Measurements from ENCODE around the gene PRPF19.

DNA sequence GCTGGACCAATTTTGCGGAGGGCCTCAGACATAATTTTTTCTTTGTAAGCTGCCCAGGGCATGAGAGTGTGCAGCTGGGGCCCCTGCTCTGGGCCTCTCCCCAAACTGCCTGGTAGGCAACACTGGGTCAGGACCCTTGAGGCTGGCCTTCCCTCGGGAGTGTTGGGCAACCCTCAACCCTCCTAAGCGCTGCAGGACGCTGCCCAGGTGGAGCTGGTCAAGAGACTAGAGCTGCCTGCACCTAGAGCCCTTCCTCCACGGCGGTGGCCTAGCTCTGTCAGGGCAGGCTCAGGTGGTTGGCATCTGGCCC, 17.4 kb upstream of the PRPF19 start:
- TF ChIP-seq, protein P1, sequence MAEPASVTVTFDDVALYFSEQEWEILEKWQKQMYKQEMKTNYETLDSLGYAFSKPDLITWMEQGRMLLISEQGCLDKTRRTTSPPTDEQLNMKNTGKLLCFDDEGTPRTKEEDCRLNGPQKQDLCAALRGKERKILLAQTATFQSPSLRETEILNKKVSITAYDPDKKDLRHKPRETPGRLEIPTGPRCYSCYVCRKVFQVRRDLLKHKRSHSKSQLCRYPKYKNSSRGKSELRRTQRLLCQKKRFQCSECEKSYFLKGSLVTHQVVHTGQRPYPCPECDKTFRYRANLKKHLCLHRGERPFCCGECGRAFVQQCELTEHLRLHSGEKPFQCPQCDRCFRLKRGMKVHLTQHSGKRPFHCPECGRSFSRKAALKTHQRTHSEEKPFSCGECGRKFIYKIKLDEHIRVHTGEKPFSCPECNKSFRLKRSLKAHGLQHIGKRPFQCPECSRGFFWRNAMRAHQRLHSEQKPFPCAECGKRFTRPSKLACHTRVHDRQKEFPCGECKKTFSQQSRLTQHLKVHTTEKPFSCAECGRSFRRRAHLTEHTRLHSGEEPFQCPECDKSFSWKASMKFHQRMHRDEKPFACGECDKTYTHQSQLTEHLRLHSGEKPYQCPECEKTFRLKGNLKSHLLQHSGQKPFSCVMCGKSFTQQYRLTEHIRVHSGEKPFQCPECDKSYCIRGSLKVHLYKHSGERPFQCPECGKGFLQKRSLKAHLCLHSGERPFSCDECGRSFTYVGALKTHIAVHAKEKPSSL (CRISPR knock-in tag; conservative IDR thresholded peaks at IDR 0.05), result no peak
- no peak for TF ChIP-seq ZBTB21 (CRISPR knock-in tag; IDR thresholded peaks at IDR 0.05; ENCODE audit: borderline replicate concordance)
- no peak for TF ChIP-seq TEAD4 (CRISPR knock-in tag; IDR thresholded peaks at IDR 0.05)
- TF ChIP-seq ELF4 (CRISPR knock-in tag; IDR thresholded peaks at IDR 0.05; ENCODE audit: low read depth), result no peak
- TF ChIP-seq, protein P2, sequence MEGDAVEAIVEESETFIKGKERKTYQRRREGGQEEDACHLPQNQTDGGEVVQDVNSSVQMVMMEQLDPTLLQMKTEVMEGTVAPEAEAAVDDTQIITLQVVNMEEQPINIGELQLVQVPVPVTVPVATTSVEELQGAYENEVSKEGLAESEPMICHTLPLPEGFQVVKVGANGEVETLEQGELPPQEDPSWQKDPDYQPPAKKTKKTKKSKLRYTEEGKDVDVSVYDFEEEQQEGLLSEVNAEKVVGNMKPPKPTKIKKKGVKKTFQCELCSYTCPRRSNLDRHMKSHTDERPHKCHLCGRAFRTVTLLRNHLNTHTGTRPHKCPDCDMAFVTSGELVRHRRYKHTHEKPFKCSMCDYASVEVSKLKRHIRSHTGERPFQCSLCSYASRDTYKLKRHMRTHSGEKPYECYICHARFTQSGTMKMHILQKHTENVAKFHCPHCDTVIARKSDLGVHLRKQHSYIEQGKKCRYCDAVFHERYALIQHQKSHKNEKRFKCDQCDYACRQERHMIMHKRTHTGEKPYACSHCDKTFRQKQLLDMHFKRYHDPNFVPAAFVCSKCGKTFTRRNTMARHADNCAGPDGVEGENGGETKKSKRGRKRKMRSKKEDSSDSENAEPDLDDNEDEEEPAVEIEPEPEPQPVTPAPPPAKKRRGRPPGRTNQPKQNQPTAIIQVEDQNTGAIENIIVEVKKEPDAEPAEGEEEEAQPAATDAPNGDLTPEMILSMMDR (IDR thresholded peaks at IDR 0.05), result no peak
- no peak for TF ChIP-seq CBFB (CRISPR knock-in tag; IDR thresholded peaks at IDR 0.05; ENCODE audit: low read depth)
- TF ChIP-seq, protein P3, sequence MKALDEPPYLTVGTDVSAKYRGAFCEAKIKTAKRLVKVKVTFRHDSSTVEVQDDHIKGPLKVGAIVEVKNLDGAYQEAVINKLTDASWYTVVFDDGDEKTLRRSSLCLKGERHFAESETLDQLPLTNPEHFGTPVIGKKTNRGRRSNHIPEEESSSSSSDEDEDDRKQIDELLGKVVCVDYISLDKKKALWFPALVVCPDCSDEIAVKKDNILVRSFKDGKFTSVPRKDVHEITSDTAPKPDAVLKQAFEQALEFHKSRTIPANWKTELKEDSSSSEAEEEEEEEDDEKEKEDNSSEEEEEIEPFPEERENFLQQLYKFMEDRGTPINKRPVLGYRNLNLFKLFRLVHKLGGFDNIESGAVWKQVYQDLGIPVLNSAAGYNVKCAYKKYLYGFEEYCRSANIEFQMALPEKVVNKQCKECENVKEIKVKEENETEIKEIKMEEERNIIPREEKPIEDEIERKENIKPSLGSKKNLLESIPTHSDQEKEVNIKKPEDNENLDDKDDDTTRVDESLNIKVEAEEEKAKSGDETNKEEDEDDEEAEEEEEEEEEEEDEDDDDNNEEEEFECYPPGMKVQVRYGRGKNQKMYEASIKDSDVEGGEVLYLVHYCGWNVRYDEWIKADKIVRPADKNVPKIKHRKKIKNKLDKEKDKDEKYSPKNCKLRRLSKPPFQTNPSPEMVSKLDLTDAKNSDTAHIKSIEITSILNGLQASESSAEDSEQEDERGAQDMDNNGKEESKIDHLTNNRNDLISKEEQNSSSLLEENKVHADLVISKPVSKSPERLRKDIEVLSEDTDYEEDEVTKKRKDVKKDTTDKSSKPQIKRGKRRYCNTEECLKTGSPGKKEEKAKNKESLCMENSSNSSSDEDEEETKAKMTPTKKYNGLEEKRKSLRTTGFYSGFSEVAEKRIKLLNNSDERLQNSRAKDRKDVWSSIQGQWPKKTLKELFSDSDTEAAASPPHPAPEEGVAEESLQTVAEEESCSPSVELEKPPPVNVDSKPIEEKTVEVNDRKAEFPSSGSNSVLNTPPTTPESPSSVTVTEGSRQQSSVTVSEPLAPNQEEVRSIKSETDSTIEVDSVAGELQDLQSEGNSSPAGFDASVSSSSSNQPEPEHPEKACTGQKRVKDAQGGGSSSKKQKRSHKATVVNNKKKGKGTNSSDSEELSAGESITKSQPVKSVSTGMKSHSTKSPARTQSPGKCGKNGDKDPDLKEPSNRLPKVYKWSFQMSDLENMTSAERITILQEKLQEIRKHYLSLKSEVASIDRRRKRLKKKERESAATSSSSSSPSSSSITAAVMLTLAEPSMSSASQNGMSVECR (CRISPR knock-in tag; IDR thresholded peaks at IDR 0.05; ENCODE audit: borderline replicate concordance), result no peak
- no peak for TF ChIP-seq FOXK1 (CRISPR knock-in tag; IDR thresholded peaks at IDR 0.05)
- no peak for TF ChIP-seq ZNF396 (CRISPR knock-in tag; IDR thresholded peaks at IDR 0.05; ENCODE audit: borderline replicate concordance)
- TF ChIP-seq, protein P4, sequence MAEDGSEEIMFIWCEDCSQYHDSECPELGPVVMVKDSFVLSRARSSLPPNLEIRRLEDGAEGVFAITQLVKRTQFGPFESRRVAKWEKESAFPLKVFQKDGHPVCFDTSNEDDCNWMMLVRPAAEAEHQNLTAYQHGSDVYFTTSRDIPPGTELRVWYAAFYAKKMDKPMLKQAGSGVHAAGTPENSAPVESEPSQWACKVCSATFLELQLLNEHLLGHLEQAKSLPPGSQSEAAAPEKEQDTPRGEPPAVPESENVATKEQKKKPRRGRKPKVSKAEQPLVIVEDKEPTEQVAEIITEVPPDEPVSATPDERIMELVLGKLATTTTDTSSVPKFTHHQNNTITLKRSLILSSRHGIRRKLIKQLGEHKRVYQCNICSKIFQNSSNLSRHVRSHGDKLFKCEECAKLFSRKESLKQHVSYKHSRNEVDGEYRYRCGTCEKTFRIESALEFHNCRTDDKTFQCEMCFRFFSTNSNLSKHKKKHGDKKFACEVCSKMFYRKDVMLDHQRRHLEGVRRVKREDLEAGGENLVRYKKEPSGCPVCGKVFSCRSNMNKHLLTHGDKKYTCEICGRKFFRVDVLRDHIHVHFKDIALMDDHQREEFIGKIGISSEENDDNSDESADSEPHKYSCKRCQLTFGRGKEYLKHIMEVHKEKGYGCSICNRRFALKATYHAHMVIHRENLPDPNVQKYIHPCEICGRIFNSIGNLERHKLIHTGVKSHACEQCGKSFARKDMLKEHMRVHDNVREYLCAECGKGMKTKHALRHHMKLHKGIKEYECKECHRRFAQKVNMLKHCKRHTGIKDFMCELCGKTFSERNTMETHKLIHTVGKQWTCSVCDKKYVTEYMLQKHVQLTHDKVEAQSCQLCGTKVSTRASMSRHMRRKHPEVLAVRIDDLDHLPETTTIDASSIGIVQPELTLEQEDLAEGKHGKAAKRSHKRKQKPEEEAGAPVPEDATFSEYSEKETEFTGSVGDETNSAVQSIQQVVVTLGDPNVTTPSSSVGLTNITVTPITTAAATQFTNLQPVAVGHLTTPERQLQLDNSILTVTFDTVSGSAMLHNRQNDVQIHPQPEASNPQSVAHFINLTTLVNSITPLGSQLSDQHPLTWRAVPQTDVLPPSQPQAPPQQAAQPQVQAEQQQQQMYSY (CRISPR knock-in tag; IDR thresholded peaks at IDR 0.05), result no peak
